GM23248 (cell line): Measurements from ENCODE around the gene ADAMTSL1. TPM values are rescaled to one million over a fixed set of nuclear protein-coding genes. Genes with fewer than 3 reads are reported as not detected.

Experiments used
- DNase-seq: peaks from one replicate; pipeline ENCODE4 v3.0.0-alpha.2; 2015
- H2AFZ ChIP-seq: fragments of 200-600 bp; sonication (generic); 2 replicates; pipeline ENCODE4 v1.6.1; 2016; ENCODE audit warnings: antibody characterized with exemption
- H3F3A ChIP-seq: fragments of 200-600 bp; sonication (generic); 2 replicates; pipeline ENCODE4 v1.6.1; 2016; ENCODE audit warnings: mild to moderate bottlenecking, antibody characterized with exemption, mixed run types; ENCODE audit not compliant: insufficient read depth
- H3K27ac ChIP-seq: fragments of 200-600 bp; sonication (generic); 2 replicates; pipeline ENCODE4 v1.5.1; 2016; ENCODE audit warnings: mild to moderate bottlenecking
- H3K27me3 ChIP-seq: fragments of 200-600 bp; sonication (generic); replicated peaks from 2 replicates; pipeline ENCODE4 v1.6.1; 2016; ENCODE audit warnings: mild to moderate bottlenecking; ENCODE audit not compliant: insufficient read depth
- H3K36me3 ChIP-seq: fragments of 200-600 bp; sonication (generic); 2 replicates; pipeline ENCODE4 v1.6.1; 2016; ENCODE audit warnings: low read depth, mild to moderate bottlenecking
- H3K4me1 ChIP-seq: fragments of 200-600 bp; sonication (generic); 2 replicates; pipeline ENCODE4 v1.6.1; 2016; ENCODE audit warnings: mild to moderate bottlenecking; ENCODE audit not compliant: insufficient read depth
- H3K4me2 ChIP-seq: fragments of 200-600 bp; sonication (generic); one replicate; pipeline ENCODE4 v1.6.1; 2016; ENCODE audit warnings: mild to moderate bottlenecking; ENCODE audit not compliant: unreplicated experiment
- H3K4me3 ChIP-seq: fragments of 200-600 bp; sonication (generic); 2 replicates; pipeline ENCODE4 v1.5.1; 2016; ENCODE audit warnings: mild to moderate bottlenecking
- H3K79me2 ChIP-seq: fragments of 200-600 bp; sonication (generic); 2 replicates; pipeline ENCODE4 v1.6.1; 2016; ENCODE audit warnings: mild to moderate bottlenecking; ENCODE audit not compliant: insufficient read depth
- H3K9ac ChIP-seq: fragments of 200-600 bp; sonication (generic); 2 replicates; pipeline ENCODE4 v1.6.1; 2016; ENCODE audit warnings: mild to moderate bottlenecking
- H3K9me2 ChIP-seq: fragments of 200-600 bp; sonication (generic); 2 replicates; pipeline ENCODE4 v1.6.1; 2016; ENCODE audit warnings: mixed run types, mild to moderate bottlenecking, moderate library complexity; ENCODE audit not compliant: insufficient read depth
- H3K9me3 ChIP-seq: fragments of 200-600 bp; sonication (generic); one replicate; pipeline ENCODE4 v1.6.1; 2017; ENCODE audit warnings: low read depth
- H4K20me1 ChIP-seq: fragments of 200-600 bp; sonication (generic); 2 replicates; pipeline ENCODE4 v1.6.0; 2016; ENCODE audit not compliant: insufficient read depth
- EZH2 ChIP-seq: fragments of 200-600 bp; sonication (generic); IDR thresholded peaks from 2 replicates; pipeline ENCODE4 v1.6.1; 2018; ENCODE audit warnings: antibody characterized with exemption, mild to moderate bottlenecking; ENCODE audit not compliant: insufficient read depth, poor library complexity, severe bottlenecking
- EZH2phosphoT487 ChIP-seq: fragments of 200-600 bp; sonication (generic); IDR thresholded peaks from 2 replicates; pipeline ENCODE4 v1.6.1; 2018; ENCODE audit warnings: antibody characterized with exemption, moderate library complexity, mild to moderate bottlenecking, low read depth; ENCODE audit not compliant: insufficient read depth
- WGBS, 2 experiments: methylation state at CpG; one replicate each; pipeline ENCODE4 v1.1.6; 2015 to 2017; ENCODE audit warnings: low lambda C conversion rate in 2 of 2, low coverage in 1 of 2; ENCODE audit errors: missing lambda C conversion rate in 2 of 2; 5-methylcytosine and 5-hydroxymethylcytosine counted together
- in situ Hi-C: fragments of 300-500 bp; cut with MboI; formaldehyde crosslinking; loops from 2 replicates; pipeline ENCODE4 v1.15.0; 2020
- polyA plus RNA-seq: library from polyadenylated mRNA; unstranded; fragments of >200 nt; fragmentation: Nextera tagmentation; extraction: Ambion mirVana; gene quantifications from 2 replicates; pipeline ENCODE4 v1.2.1, GENCODE V29; 2016
- total RNA-seq: library from RNA; depleted of rRNA; stranded (reverse); fragments of >200 nt; shearing (Covaris generic); gene quantifications from 2 replicates; pipeline ENCODE4 v1.2.3, GENCODE V29; 2014; rRNA removed

ADAMTSL1 gene, protein sequence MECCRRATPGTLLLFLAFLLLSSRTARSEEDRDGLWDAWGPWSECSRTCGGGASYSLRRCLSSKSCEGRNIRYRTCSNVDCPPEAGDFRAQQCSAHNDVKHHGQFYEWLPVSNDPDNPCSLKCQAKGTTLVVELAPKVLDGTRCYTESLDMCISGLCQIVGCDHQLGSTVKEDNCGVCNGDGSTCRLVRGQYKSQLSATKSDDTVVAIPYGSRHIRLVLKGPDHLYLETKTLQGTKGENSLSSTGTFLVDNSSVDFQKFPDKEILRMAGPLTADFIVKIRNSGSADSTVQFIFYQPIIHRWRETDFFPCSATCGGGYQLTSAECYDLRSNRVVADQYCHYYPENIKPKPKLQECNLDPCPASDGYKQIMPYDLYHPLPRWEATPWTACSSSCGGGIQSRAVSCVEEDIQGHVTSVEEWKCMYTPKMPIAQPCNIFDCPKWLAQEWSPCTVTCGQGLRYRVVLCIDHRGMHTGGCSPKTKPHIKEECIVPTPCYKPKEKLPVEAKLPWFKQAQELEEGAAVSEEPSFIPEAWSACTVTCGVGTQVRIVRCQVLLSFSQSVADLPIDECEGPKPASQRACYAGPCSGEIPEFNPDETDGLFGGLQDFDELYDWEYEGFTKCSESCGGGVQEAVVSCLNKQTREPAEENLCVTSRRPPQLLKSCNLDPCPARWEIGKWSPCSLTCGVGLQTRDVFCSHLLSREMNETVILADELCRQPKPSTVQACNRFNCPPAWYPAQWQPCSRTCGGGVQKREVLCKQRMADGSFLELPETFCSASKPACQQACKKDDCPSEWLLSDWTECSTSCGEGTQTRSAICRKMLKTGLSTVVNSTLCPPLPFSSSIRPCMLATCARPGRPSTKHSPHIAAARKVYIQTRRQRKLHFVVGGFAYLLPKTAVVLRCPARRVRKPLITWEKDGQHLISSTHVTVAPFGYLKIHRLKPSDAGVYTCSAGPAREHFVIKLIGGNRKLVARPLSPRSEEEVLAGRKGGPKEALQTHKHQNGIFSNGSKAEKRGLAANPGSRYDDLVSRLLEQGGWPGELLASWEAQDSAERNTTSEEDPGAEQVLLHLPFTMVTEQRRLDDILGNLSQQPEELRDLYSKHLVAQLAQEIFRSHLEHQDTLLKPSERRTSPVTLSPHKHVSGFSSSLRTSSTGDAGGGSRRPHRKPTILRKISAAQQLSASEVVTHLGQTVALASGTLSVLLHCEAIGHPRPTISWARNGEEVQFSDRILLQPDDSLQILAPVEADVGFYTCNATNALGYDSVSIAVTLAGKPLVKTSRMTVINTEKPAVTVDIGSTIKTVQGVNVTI (N-terminal part only)
- total RNA-seq (255 and 273 TPM in 2 replicates), polyA plus RNA-seq (77.0 and 77.5 TPM in 2 replicates)

DNA sequence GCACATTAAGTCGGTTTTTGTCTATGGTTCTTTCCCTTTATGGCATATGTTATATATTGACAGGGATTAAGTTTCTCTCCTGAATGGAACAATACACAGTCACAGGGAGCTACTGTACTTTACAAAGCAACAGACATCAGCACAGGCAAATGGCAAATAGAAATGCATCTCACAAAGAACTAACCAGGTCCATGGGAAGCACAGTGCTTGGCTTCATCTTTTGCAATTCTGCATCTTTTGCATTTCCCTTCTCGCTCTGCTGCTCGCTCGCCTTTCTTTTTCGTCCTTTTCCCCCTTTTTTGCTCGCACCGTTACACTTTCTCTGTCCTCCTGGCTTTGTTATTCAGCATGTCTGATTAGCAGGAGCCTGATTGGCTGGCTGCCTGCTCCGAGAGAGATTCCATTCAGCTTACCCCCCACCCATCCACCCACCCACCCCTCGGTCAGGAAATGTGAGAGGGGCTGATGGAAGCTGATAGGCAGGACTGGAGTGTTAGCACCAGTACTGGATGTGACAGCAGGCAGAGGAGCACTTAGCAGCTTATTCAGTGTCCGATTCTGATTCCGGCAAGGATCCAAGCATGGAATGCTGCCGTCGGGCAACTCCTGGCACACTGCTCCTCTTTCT, at the start of gene ADAMTSL1:
TSS of gene ADAMTSL1 (plus strand) at position 502 of the 628 bp plus-strand sequence. CDS start at position 582, 80 bp downstream.
- peaks cover 62% of the 10 kb centered on the region for H3F3A ChIP-seq
- peaks cover 36% of the 10 kb centered on the region for H3K4me1 ChIP-seq
- H2AFZ ChIP-seq = peak within 1 kb of the TSS; percentile 52
- H3K36me3 ChIP-seq = no peaks in the 10 kb centered on the region
- H3K27ac ChIP-seq = peak within 1 kb of the TSS; percentile 96
- peak within 1 kb of the TSS; percentile 100 for H3K4me2 ChIP-seq
- TF ChIP-seq EZH2 (no peak), EZH2phosphoT487 (no peak)
- 1 to 6% methylated on average over 13 of the region's 13 CpGs for WGBS, 2 experiments
- H3K9me3 ChIP-seq = no peaks in the 10 kb centered on the region
- no peaks in the 10 kb centered on the region for H3K27me3 ChIP-seq
- in situ Hi-C loops = no loop called here
- H3K9me2 ChIP-seq = no peaks in the 10 kb centered on the region
- peak within 1 kb of the TSS; percentile 87 for H3K4me3 ChIP-seq
- H3K79me2 ChIP-seq = peaks cover 81% of the 10 kb centered on the region
- peak; percentile 79 for DNase-seq
- peak within 1 kb of the TSS; percentile 89 for H3K9ac ChIP-seq
- H4K20me1 ChIP-seq = no peaks in the 10 kb centered on the region

DNA sequence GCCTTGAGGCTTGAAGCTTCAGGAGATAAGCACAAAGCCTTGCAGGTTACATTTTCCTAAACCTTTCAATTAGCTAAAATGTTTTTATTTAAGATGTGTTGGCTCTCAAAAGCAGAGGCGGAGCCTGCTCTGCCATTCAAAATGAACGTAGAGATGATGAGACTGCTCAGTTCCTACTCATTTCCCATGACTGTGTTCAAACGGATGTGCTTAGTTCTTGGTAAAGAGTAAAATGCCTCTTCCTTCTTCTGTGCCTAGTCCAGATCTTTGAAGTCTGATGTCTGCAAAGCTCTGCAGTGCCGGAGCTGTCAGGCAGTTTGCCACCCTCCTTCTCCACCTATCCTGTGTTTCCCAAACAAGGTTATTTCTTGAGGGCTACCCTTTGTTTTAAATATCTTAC, 46.3 kb upstream of the ADAMTSL1 start:
- Histone ChIP-seq H3K9me2 (no peaks in the 10 kb centered on the region), H3F3A (0 out of 2 replicates have a peak, but pooled peaks cover 5% of the 10 kb centered on the region), H2AFZ (peak overlapping the region; percentile 47), H4K20me1 (no peaks in the 10 kb centered on the region), H3K4me3 (no peak overlapping the region), H3K79me2 (no peaks in the 10 kb centered on the region), H3K27ac (no peak overlapping the region), H3K9ac (no peak overlapping the region), H3K4me2 (no peak overlapping the region), H3K27me3 (no peaks in the 10 kb centered on the region), H3K36me3 (no peaks in the 10 kb centered on the region), H3K9me3 (no peaks in the 10 kb centered on the region), H3K4me1 (peaks cover 35% of the 10 kb centered on the region)
- TF ChIP-seq EZH2 (no peak), EZH2phosphoT487 (no peak)
- peak; percentile 20 for DNase-seq
- WGBS, 2 experiments = 46 to 52% methylated on average over 4 of the region's 4 CpGs
- in situ Hi-C loops = loop anchor here (25.0 kb wide), 2 partner anchors 165 to 615 kb away; no protein-coding TSS in a partner anchor

DNA sequence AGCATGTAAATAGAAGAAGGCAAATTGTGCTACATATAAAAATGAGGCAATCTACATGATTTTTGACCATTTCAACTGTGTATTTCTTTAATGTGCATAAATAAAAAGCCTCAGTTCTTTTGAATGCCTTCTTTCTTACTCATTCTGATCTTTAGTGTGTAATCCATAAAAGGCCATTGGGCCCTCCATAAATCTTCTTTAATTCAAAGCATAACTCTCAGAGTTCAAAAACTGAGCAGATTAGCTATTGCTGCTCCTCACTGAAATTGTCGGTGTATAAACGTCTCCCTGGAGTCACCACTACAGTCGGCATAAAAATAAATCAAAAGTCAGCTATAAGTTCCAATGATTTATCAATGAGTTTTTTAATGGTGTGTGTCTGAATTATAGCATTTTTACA, 45.3 kb upstream of the ADAMTSL1 start:
- in situ Hi-C loops = loop anchor here (25.0 kb wide), 2 partner anchors 166 to 616 kb away; no protein-coding TSS in a partner anchor
- TF ChIP-seq EZH2 = no peak
- 0 out of 2 replicates have a peak overlapping the region, but pooled peaks have one; percentile 8 for H3K27ac ChIP-seq

More for the DNA sequence above, 45.3 kb upstream of the ADAMTSL1 start:
- H2AFZ ChIP-seq = no peak overlapping the region
- no peaks in the 10 kb centered on the region for H3K79me2 ChIP-seq
- H3K9ac ChIP-seq = no peak overlapping the region
- 53 to 62% methylated on average over 3 of the region's 3 CpGs for WGBS, 2 experiments
- 0 out of 2 replicates have a peak, but pooled peaks cover 5% of the 10 kb centered on the region for H3F3A ChIP-seq
- no peaks in the 10 kb centered on the region for H3K9me3 ChIP-seq
- peak overlapping the region; percentile 38 for H3K4me2 ChIP-seq
- peaks cover 44% of the 10 kb centered on the region for H3K4me1 ChIP-seq
- no peaks in the 10 kb centered on the region for H3K27me3 ChIP-seq
- H3K36me3 ChIP-seq = no peaks in the 10 kb centered on the region
- H3K4me3 ChIP-seq = no peak overlapping the region
- no peaks in the 10 kb centered on the region for H4K20me1 ChIP-seq
- no peak for DNase-seq
- no peaks in the 10 kb centered on the region for H3K9me2 ChIP-seq
